ENCODE data around the gene TBCK.

TBCK gene

DNA sequence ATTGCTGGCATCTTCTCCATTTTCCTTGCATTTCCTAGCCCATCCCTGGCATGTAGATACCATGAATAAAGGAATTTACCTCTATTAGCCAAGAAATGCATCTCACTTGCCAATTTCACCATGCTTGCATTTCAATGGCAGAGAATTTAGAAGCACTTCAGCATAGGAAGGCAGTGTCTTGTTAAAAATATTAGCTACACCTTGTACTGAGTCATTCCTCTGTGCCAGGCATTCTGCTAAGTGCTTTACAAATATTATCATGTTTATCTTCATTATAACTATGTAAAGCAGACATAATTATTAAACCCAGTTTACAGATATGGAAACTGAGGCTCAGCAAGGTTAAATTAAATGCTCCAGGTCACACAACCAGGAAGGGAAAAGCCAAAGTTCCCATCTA, 282.5 kb downstream of the TBCK start:
- no peak for TF ChIP-seq EZH2phosphoT487 (IDR thresholded peaks at IDR 0.05; ENCODE audit: borderline replicate concordance)
- TF ChIP-seq, protein P1, sequence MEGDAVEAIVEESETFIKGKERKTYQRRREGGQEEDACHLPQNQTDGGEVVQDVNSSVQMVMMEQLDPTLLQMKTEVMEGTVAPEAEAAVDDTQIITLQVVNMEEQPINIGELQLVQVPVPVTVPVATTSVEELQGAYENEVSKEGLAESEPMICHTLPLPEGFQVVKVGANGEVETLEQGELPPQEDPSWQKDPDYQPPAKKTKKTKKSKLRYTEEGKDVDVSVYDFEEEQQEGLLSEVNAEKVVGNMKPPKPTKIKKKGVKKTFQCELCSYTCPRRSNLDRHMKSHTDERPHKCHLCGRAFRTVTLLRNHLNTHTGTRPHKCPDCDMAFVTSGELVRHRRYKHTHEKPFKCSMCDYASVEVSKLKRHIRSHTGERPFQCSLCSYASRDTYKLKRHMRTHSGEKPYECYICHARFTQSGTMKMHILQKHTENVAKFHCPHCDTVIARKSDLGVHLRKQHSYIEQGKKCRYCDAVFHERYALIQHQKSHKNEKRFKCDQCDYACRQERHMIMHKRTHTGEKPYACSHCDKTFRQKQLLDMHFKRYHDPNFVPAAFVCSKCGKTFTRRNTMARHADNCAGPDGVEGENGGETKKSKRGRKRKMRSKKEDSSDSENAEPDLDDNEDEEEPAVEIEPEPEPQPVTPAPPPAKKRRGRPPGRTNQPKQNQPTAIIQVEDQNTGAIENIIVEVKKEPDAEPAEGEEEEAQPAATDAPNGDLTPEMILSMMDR (conservative IDR thresholded peaks at IDR 0.05; ENCODE audit: low read length): no peak

DNA sequence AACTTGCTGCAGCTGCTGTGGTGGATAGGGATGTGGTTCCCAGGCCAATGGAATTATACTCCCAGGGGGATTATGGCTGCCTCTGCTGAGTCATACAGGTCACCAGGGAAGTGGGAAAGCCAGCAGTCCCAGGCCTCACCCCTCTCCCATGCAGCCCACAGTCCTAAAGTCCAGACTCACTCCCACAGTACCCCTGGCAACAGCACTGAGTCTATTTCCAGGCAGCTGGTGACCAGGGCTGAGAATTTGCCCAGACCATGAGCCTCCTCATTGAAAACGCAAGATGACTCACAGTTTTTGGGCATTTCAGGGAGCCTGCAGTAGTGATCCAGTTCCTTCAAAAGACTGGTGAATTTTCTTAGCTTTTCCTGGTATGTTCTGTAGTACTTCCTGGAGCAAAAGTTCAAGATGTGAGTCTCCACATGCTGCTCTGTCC, 283.1 kb downstream of the TBCK start:
- Histone ChIP-seq H2AFZ (ENCODE audit: low read length) (peak overlapping the region; percentile 21; the same call in 1 of the 2 replicates), H3K9me2 (replicated peaks; ENCODE audit: low read depth, low read length) (no peaks in the 10 kb centered on the region), H3K9ac (ENCODE audit: low read depth, low read length, poor library complexity, severe bottlenecking) (no peak overlapping the region), H4K20me1 (ENCODE audit: insufficient read depth, low read length, poor library complexity, severe bottlenecking) (no peaks in the 10 kb centered on the region), H3K9me3 (ENCODE audit: insufficient read depth, low read depth, low read length) (peaks cover 9% of the 10 kb centered on the region; the same call in 1 of the 2 replicates), H3K36me3 (ENCODE audit: insufficient read depth, low read length) (no peaks in the 10 kb centered on the region), H3K4me1 (ENCODE audit: insufficient read depth, low read length, poor library complexity, severe bottlenecking) (peaks cover 37% of the 10 kb centered on the region), H3K4me3 (ENCODE audit: low read length, poor library complexity, severe bottlenecking) (no peak overlapping the region), H3K4me2 (ENCODE audit: low read depth, low read length, poor library complexity, severe bottlenecking) (no peak overlapping the region), H3K27me3 (ENCODE audit: insufficient read depth, low read length, poor library complexity, severe bottlenecking) (no peaks in the 10 kb centered on the region), H3F3A (ENCODE audit: low read depth) (no peaks in the 10 kb centered on the region), H3K79me2 (ENCODE audit: insufficient read depth, low read length) (no peaks in the 10 kb centered on the region)
- TF ChIP-seq, protein P1 (conservative IDR thresholded peaks at IDR 0.05; ENCODE audit: low read length): no peak
- TF ChIP-seq EZH2phosphoT487 (IDR thresholded peaks at IDR 0.05; ENCODE audit: borderline replicate concordance): no peak

More for the DNA sequence above, 282.5 kb downstream of the TBCK start:
- Histone ChIP-seq H3K36me3 (ENCODE audit: insufficient read depth, low read length) (no peaks in the 10 kb centered on the region), H3K9me3 (ENCODE audit: insufficient read depth, low read depth, low read length) (peaks cover 9% of the 10 kb centered on the region; the same call in 1 of the 2 replicates), H3K4me1 (ENCODE audit: insufficient read depth, low read length, poor library complexity, severe bottlenecking) (peaks cover 39% of the 10 kb centered on the region), H2AFZ (ENCODE audit: low read length) (no peak overlapping the region), H3K9me2 (replicated peaks; ENCODE audit: low read depth, low read length) (no peaks in the 10 kb centered on the region), H3K4me3 (ENCODE audit: low read length, poor library complexity, severe bottlenecking) (no peak overlapping the region), H3F3A (ENCODE audit: low read depth) (no peaks in the 10 kb centered on the region), H3K4me2 (ENCODE audit: low read depth, low read length, poor library complexity, severe bottlenecking) (no peak overlapping the region), H3K27me3 (ENCODE audit: insufficient read depth, low read length, poor library complexity, severe bottlenecking) (no peaks in the 10 kb centered on the region), H4K20me1 (ENCODE audit: insufficient read depth, low read length, poor library complexity, severe bottlenecking) (no peaks in the 10 kb centered on the region), H3K79me2 (ENCODE audit: insufficient read depth, low read length) (no peaks in the 10 kb centered on the region), H3K9ac (ENCODE audit: low read depth, low read length, poor library complexity, severe bottlenecking) (no peak overlapping the region)

DNA sequence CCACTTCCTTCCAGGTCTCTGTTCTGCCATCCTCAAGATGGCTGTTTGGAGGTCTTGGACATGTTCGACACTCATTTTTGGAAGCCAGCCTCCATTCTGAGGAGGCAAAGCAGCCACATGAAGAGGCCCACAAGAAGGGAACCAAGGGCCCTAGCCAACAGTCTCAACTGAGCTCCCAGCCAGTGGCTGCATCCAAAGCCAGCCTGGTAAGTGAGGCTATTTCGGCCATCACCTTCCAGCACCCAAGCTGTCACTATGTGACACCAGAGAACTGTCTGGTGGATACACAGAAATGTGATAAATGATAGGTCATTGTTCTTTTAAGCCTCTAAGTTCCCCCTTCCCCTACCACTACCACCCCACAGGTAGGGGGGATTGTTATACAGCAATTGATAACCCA, 293.6 kb downstream of the TBCK start:
- no peaks in the 10 kb centered on the region for H3K27me3 ChIP-seq (ENCODE audit: insufficient read depth, low read length, poor library complexity, severe bottlenecking)
- peak overlapping the region; percentile 69 for H3K4me2 ChIP-seq (ENCODE audit: low read depth, low read length, poor library complexity, severe bottlenecking)
- peaks cover 4% of the 10 kb centered on the region; the same call in 1 of the 2 replicates for H3K9me3 ChIP-seq (ENCODE audit: insufficient read depth, low read depth, low read length)
- no peaks in the 10 kb centered on the region for H3K79me2 ChIP-seq (ENCODE audit: insufficient read depth, low read length)
- peak overlapping the region; percentile 57 for H3K4me3 ChIP-seq (ENCODE audit: low read length, poor library complexity, severe bottlenecking)
- H3F3A ChIP-seq (ENCODE audit: low read depth): no peaks in the 10 kb centered on the region; the same call in 1 of the 2 replicates
- 0 out of 2 replicates have a peak overlapping the region, but pooled peaks have one; percentile 18 for H2AFZ ChIP-seq (ENCODE audit: low read length)
- TF ChIP-seq, protein P1 (conservative IDR thresholded peaks at IDR 0.05; ENCODE audit: low read length): no peak
- no peak for TF ChIP-seq EZH2phosphoT487 (IDR thresholded peaks at IDR 0.05; ENCODE audit: borderline replicate concordance)
- peak overlapping the region; percentile 25 for H3K9ac ChIP-seq (ENCODE audit: low read depth, low read length, poor library complexity, severe bottlenecking)
- no peaks in the 10 kb centered on the region for H4K20me1 ChIP-seq (ENCODE audit: insufficient read depth, low read length, poor library complexity, severe bottlenecking)
- H3K4me1 ChIP-seq (ENCODE audit: insufficient read depth, low read length, poor library complexity, severe bottlenecking): peaks cover 67% of the 10 kb centered on the region
- H3K9me2 ChIP-seq (replicated peaks; ENCODE audit: low read depth, low read length): no peaks in the 10 kb centered on the region
- H3K36me3 ChIP-seq (ENCODE audit: insufficient read depth, low read length): no peaks in the 10 kb centered on the region

Data from Loucy (cell line).